Breast epithelium (tissue), 3 donors: ENCODE data around the gene SHB.

Experiments used
- CTCF ChIP-seq, 3 donors: fragments of 450-650 bp; IDR thresholded peaks; one replicate each; pipeline ENCODE4 v1.5.1; 2016 to 2017; ENCODE audit warnings: antibody characterized with exemption in 3 of 3, mild to moderate bottlenecking in 3 of 3, moderate library complexity in 3 of 3
- POLR2A ChIP-seq: fragments of 450-650 bp; IDR thresholded peaks from one replicate; pipeline ENCODE4 v1.6.1; 2016; ENCODE audit warnings: antibody characterized with exemption, mild to moderate bottlenecking, moderate library complexity

GRCh38 chr9:37967761-37968080 is 101.3 kb downstream of the SHB start:
- TF ChIP-seq CTCF (IDR thresholded peaks at IDR 0.05) (no peak), POLR2A (no peak)
